CD14-positive monocyte (primary cell): Measurements from ENCODE around the gene DMP1. TPM values are rescaled to one million over a fixed set of nuclear protein-coding genes. Genes with fewer than 3 reads are reported as not detected.

Source experiments
- DNase-seq, 3 donors: peaks; one replicate each; pipeline ENCODE4 v3.0.0-alpha.2; 2011 to 2022
- H2AFZ ChIP-seq: 2 replicates; pipeline ENCODE4 v1.6.0; 2012; ENCODE audit warnings: mild to moderate bottlenecking, low read depth, low read length, inconsistent platforms; ENCODE audit not compliant: insufficient read depth, poor library complexity, severe bottlenecking
- H3K27ac ChIP-seq, 2 donors: 1 replicate in 1 of 2; 2 replicates in 1 of 2; pipeline ENCODE4 v1.5.1; 2012 to 2013; ENCODE audit warnings: low read length in 2 of 2, control low read depth in 1 of 2, inconsistent platforms in 1 of 2, low read depth in 1 of 2, mild to moderate bottlenecking in 1 of 2
- H3K27me3 ChIP-seq, 2 donors: one replicate each; pipeline versions ENCODE4 v1.6.0 to v1.6.1; 2011 to 2013; ENCODE audit warnings: low read length in 2 of 2; ENCODE audit not compliant: control insufficient read depth in 2 of 2, insufficient read depth in 2 of 2
- H3K36me3 ChIP-seq, 2 donors: replicated peaks in 1 of 2; 1 replicate in 1 of 2; 2 replicates in 1 of 2; pipeline versions ENCODE4 v1.5.1 to v1.6.1; 2012 to 2013; ENCODE audit warnings: low read length in 2 of 2, control low read depth in 1 of 2, inconsistent platforms in 1 of 2, mild to moderate bottlenecking in 1 of 2; ENCODE audit not compliant: insufficient read depth in 2 of 2, control insufficient read depth in 1 of 2
- H3K4me1 ChIP-seq, 2 donors: 1 replicate in 1 of 2; 2 replicates in 1 of 2; pipeline versions ENCODE4 v1.5.1 to v1.6.1; 2012 to 2013; ENCODE audit warnings: low read length in 2 of 2, control low read depth in 1 of 2, inconsistent platforms in 1 of 2, mild to moderate bottlenecking in 1 of 2, moderate library complexity in 1 of 2; ENCODE audit not compliant: insufficient read depth in 2 of 2, control insufficient read depth in 1 of 2
- H3K4me2 ChIP-seq: replicated peaks from 2 replicates; pipeline ENCODE3; 2012; ENCODE audit warnings: low read length, moderate library complexity, mild to moderate bottlenecking; ENCODE audit not compliant: poor library complexity, severe bottlenecking; ENCODE audit errors: extremely low read depth
- H3K4me3 ChIP-seq, 3 experiments: fragments of 200-600 bp in 1 of 3; sonication (generic) in 1 of 3; replicated peaks in 1 of 3; 1 replicate in 2 of 3; 2 replicates in 1 of 3; pipeline ENCODE4 v1.5.1; 2011 to 2013; ENCODE audit warnings: low read length in 3 of 3, mild to moderate bottlenecking in 3 of 3, control low read depth in 2 of 3, low read depth in 2 of 3, inconsistent platforms in 1 of 3, moderate library complexity in 1 of 3
- H3K79me2 ChIP-seq: 2 replicates; pipeline ENCODE4 v1.6.0; 2012; ENCODE audit warnings: mild to moderate bottlenecking, control low read depth, inconsistent platforms, low read length, moderate library complexity; ENCODE audit not compliant: insufficient read depth
- H3K9ac ChIP-seq: 2 replicates; pipeline ENCODE4 v1.6.0; 2017; ENCODE audit warnings: low read length, mild to moderate bottlenecking; ENCODE audit not compliant: insufficient read depth, poor library complexity, severe bottlenecking
- H3K9me3 ChIP-seq, 2 donors: replicated peaks in 1 of 2; 1 replicate in 1 of 2; 2 replicates in 1 of 2; pipeline versions ENCODE4 v1.5.1 to v1.6.1; 2012 to 2013; ENCODE audit warnings: low read length in 2 of 2, control low read depth in 1 of 2; ENCODE audit not compliant: control insufficient read depth in 1 of 2, insufficient read depth in 1 of 2
- H4K20me1 ChIP-seq: 2 replicates; pipeline ENCODE4 v1.6.0; 2012; ENCODE audit warnings: mild to moderate bottlenecking, low read length, control low read depth, moderate library complexity; ENCODE audit not compliant: insufficient read depth
- H3K27ac Mint-ChIP-seq, 7 donors: one replicate each; pipeline ENCODE4 v1.8.0; 2020; ENCODE audit warnings: mild to moderate bottlenecking in 7 of 7, mixed read lengths in 7 of 7, moderate library complexity in 6 of 7, inconsistent platforms in 2 of 7
- H3K27me3 Mint-ChIP-seq, 3 donors: one replicate each; pipeline ENCODE4 v1.8.0; 2021 to 2022; ENCODE audit warnings: low read depth in 3 of 3, mild to moderate bottlenecking in 3 of 3, mixed read lengths in 3 of 3, moderate library complexity in 3 of 3, inconsistent platforms in 1 of 3
- H3K36me3 Mint-ChIP-seq, 2 donors: one replicate each; pipeline ENCODE4 v1.8.0; 2020; ENCODE audit warnings: mixed read lengths in 2 of 2, inconsistent platforms in 1 of 2, mild to moderate bottlenecking in 1 of 2
- H3K4me1 Mint-ChIP-seq: one replicate; pipeline ENCODE4 v1.8.0; 2020; ENCODE audit warnings: mild to moderate bottlenecking, mixed read lengths
- H3K4me3 Mint-ChIP-seq, 2 donors: one replicate each; pipeline ENCODE4 v1.8.0; 2020; ENCODE audit warnings: mild to moderate bottlenecking in 2 of 2, mixed read lengths in 2 of 2, moderate library complexity in 1 of 2
- H3K9me3 Mint-ChIP-seq, 7 donors: one replicate each; pipeline ENCODE4 v1.8.0; 2020 to 2022; ENCODE audit warnings: mixed read lengths in 7 of 7, mild to moderate bottlenecking in 6 of 7, moderate library complexity in 6 of 7, inconsistent platforms in 2 of 7
- WGBS: methylation state at CpG from one replicate; pipeline ENCODE4 v1.1.5; 2013; ENCODE audit warnings: missing lambda C conversion rate; ENCODE audit not compliant: insufficient coverage; 5-methylcytosine and 5-hydroxymethylcytosine counted together
- intact Hi-C, 2 donors: fragments of 100-400 bp; cut with micrococcal nuclease; formaldehyde crosslinking; loops; one replicate each; pipeline versions ENCODE4 v1.15.0 to v1.15.1; 2023
- polyA plus RNA-seq, 3 donors: library from polyadenylated mRNA; depleted of rRNA in 1 of 3; unstranded in 2 of 3; stranded (reverse) in 1 of 3; fragments of 300-500 nt in 2 of 3; fragments of >200 nt in 1 of 3; fragmentation: Illumina TruSeq in 2 of 3; gene quantifications; 1 replicate in 2 of 3; 2 replicates in 1 of 3; pipeline ENCODE4 v1.2.3, GENCODE V29; 2012 to 2021
- TF ChIP-seq, protein P1 (sequence below): fragments of 200-600 bp; IDR thresholded peaks from one replicate; pipeline ENCODE4 v1.8.0; 2022; ENCODE audit warnings: antibody characterized with exemption, mild to moderate bottlenecking

The DMP1 gene
- polyA plus RNA-seq, 3 donors: not detected

- no peak for DNase-seq
- Histone ChIP-seq H2AFZ (no peak within 1 kb of the TSS), H3K9me3 (no peaks in the 10 kb centered on the region), H3K79me2 (no peaks in the 10 kb centered on the region), H3K27me3 (no peaks in the 10 kb centered on the region), H3K4me2 (no peak within 1 kb of the TSS), H3K36me3 (no peaks in the 10 kb centered on the region), H3K4me1 (no peaks in the 10 kb centered on the region), H3K4me3 (no peak within 1 kb of the TSS), H3K9ac (no peak within 1 kb of the TSS), H3K27ac (no peak within 1 kb of the TSS), H4K20me1 (no peaks in the 10 kb centered on the region)
- intact Hi-C loops: no loop called here
- Mint-ChIP-seq H3K9me3 (peaks cover 0 to 5% (median 0%) of the 10 kb centered on the region in 7 donors), H3K4me3 (no peak within 1 kb of the TSS), H3K36me3 (no peaks in the 10 kb centered on the region), H3K27ac (no peak within 1 kb of the TSS), H3K27me3 (no peaks in the 10 kb centered on the region), H3K4me1 (no peaks in the 10 kb centered on the region)
- TF ChIP-seq, protein P1, sequence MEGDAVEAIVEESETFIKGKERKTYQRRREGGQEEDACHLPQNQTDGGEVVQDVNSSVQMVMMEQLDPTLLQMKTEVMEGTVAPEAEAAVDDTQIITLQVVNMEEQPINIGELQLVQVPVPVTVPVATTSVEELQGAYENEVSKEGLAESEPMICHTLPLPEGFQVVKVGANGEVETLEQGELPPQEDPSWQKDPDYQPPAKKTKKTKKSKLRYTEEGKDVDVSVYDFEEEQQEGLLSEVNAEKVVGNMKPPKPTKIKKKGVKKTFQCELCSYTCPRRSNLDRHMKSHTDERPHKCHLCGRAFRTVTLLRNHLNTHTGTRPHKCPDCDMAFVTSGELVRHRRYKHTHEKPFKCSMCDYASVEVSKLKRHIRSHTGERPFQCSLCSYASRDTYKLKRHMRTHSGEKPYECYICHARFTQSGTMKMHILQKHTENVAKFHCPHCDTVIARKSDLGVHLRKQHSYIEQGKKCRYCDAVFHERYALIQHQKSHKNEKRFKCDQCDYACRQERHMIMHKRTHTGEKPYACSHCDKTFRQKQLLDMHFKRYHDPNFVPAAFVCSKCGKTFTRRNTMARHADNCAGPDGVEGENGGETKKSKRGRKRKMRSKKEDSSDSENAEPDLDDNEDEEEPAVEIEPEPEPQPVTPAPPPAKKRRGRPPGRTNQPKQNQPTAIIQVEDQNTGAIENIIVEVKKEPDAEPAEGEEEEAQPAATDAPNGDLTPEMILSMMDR: no peak
- WGBS: no CpG with 5 or more reads among the region's 4 CpGs
These were observed 41.9 kb upstream of the DMP1 start, which contains the start of gene DSPP for GRCh38 chr4:87608229-87608628. Gene DSPP, plus strand, starts transcription at chr4:87608529. Its CDS starts 2,380 bp downstream, at chr4:87610909.

DNA sequence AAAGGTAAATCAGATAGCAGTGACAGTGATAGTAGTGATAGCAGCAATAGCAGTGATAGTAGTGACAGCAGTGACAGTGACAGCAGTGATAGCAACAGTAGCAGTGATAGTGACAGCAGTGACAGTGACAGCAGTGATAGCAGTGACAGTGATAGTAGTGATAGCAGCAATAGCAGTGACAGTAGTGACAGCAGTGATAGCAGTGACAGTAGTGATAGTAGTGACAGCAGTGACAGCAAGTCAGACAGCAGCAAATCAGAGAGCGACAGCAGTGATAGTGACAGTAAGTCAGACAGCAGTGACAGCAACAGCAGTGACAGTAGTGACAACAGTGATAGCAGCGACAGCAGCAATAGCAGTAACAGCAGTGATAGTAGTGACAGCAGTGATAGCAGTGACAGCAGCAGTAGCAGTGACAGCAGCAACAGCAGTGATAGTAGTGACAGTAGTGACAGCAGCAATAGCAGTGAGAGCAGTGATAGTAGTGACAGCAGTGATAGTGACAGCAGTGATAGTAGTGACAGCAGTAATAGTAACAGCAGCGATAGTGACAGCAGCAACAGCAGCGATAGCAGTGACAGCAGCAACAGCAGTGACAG lies 35.7 kb upstream of the DMP1 start:
- H3K4me3 ChIP-seq: no peak overlapping the region
- no peaks in the 10 kb centered on the region for H3K27me3 ChIP-seq
- no peak overlapping the region for H3K27ac Mint-ChIP-seq
- H3K9me3 Mint-ChIP-seq: peaks cover 0 to 2% (median 0%) of the 10 kb centered on the region in 7 donors
- intact Hi-C loops: no loop called here
- no peak overlapping the region for H2AFZ ChIP-seq
- no peaks in the 10 kb centered on the region for H3K36me3 Mint-ChIP-seq
- no peaks in the 10 kb centered on the region for H3K36me3 ChIP-seq
- H3K4me1 Mint-ChIP-seq: no peaks in the 10 kb centered on the region
- 97% methylated on average over 4 of the region's 4 CpGs for WGBS
- DNase-seq: no peak
- H3K9me3 ChIP-seq: no peaks in the 10 kb centered on the region
- no peak overlapping the region for H3K4me2 ChIP-seq
- H3K27me3 Mint-ChIP-seq: peaks cover 0 to 2% (median 0%) of the 10 kb centered on the region in 3 donors
- no peaks in the 10 kb centered on the region for H3K79me2 ChIP-seq
- no peak overlapping the region for H3K27ac ChIP-seq
- no peak overlapping the region for H3K4me3 Mint-ChIP-seq
- H3K9ac ChIP-seq: no peak overlapping the region
- TF ChIP-seq, protein P1: no peak
- no peaks in the 10 kb centered on the region for H3K4me1 ChIP-seq
- no peaks in the 10 kb centered on the region for H4K20me1 ChIP-seq
